ENCODE results near the gene C1orf159. TPM values are rescaled to one million over a fixed set of nuclear protein-coding genes. Genes with fewer than 3 reads are reported as not detected.

C1orf159 gene
- total RNA-seq, 2 experiments from 2014 or later = 24.5 to 26.8 TPM

GRCh38 chr1:1054099-1054700 is 61.7 kb downstream of the C1orf159 start:
- H3K27ac Mint-ChIP-seq = no peak overlapping the region
- no peaks in the 10 kb centered on the region for H3K9me3 Mint-ChIP-seq (ENCODE audit: insufficient read depth)
- ChIA-PET POLR2A (interaction anchor here (1.1 kb wide), 1 partner anchor 13 kb away, joined by 3 read pairs; no protein-coding TSS in a partner anchor), CTCF (no interaction called here)
- DNase-seq (no peak), ATAC-seq (no peak)
- no peak overlapping the region for H3K4me3 Mint-ChIP-seq
- peaks cover 3% of the 10 kb centered on the region for H3K27me3 Mint-ChIP-seq (ENCODE audit: low read depth)
- H3K36me3 Mint-ChIP-seq (ENCODE audit: low read depth) = peaks cover 6% of the 10 kb centered on the region
- H3K4me1 Mint-ChIP-seq (ENCODE audit: low read depth) = peaks cover 10% of the 10 kb centered on the region

- ChIA-PET CTCF (no interaction called here), POLR2A (no interaction called here)
- Mint-ChIP-seq H3K4me3 (no peak overlapping the region), H3K27me3 (ENCODE audit: low read depth) (peaks cover 3% of the 10 kb centered on the region), H3K27ac (no peak overlapping the region), H3K9me3 (ENCODE audit: insufficient read depth) (no peaks in the 10 kb centered on the region), H3K4me1 (ENCODE audit: low read depth) (peaks cover 6% of the 10 kb centered on the region), H3K36me3 (ENCODE audit: low read depth) (peaks cover 6% of the 10 kb centered on the region)
- ATAC-seq = no peak
- no peak for DNase-seq
These were observed 62.2 kb downstream of the C1orf159 start for GRCh38 chr1:1053682-1054081.

GRCh38 chr1:1053022-1053421 is 62.9 kb downstream of the C1orf159 start:
- ChIA-PET POLR2A (no interaction called here), CTCF (no interaction called here)
- ATAC-seq (no peak), DNase-seq (no peak)
- Mint-ChIP-seq H3K4me3 (no peak overlapping the region), H3K9me3 (ENCODE audit: insufficient read depth) (no peaks in the 10 kb centered on the region), H3K27ac (no peak overlapping the region), H3K4me1 (ENCODE audit: low read depth) (peaks cover under 1% of the 10 kb centered on the region), H3K27me3 (ENCODE audit: low read depth) (no peaks in the 10 kb centered on the region), H3K36me3 (ENCODE audit: low read depth) (peaks cover 6% of the 10 kb centered on the region)

GRCh38 chr1:1052003-1052840 is 63.7 kb downstream of the C1orf159 start:
- POLR2A ChIA-PET = no interaction called here
- H3K27ac Mint-ChIP-seq = no peak overlapping the region

GRCh38 chr1:1051127-1051810 is 64.6 kb downstream of the C1orf159 start:
- H3K4me1 Mint-ChIP-seq (ENCODE audit: low read depth) = no peaks in the 10 kb centered on the region
- peaks cover 8% of the 10 kb centered on the region for H3K36me3 Mint-ChIP-seq (ENCODE audit: low read depth)
- CTCF ChIA-PET = no interaction called here
- ATAC-seq (no peak), DNase-seq (no peak)
- no peaks in the 10 kb centered on the region for H3K27me3 Mint-ChIP-seq (ENCODE audit: low read depth)
- no peak overlapping the region for H3K4me3 Mint-ChIP-seq
- no peak overlapping the region for H3K27ac Mint-ChIP-seq
- no peaks in the 10 kb centered on the region for H3K9me3 Mint-ChIP-seq (ENCODE audit: insufficient read depth)
- POLR2A ChIA-PET = no interaction called here

More at GRCh38 chr1:1052003-1052840, 63.7 kb downstream of the C1orf159 start:
- Mint-ChIP-seq H3K36me3 (ENCODE audit: low read depth) (peaks cover 6% of the 10 kb centered on the region), H3K27me3 (ENCODE audit: low read depth) (no peaks in the 10 kb centered on the region), H3K4me1 (ENCODE audit: low read depth) (no peaks in the 10 kb centered on the region), H3K4me3 (no peak overlapping the region), H3K9me3 (ENCODE audit: insufficient read depth) (no peaks in the 10 kb centered on the region)
- no peak for DNase-seq
- no peak for ATAC-seq
- CTCF ChIA-PET = no interaction called here

- no peak overlapping the region for H3K27ac Mint-ChIP-seq
- H3K27me3 Mint-ChIP-seq (ENCODE audit: low read depth) = no peaks in the 10 kb centered on the region
- no peaks in the 10 kb centered on the region for H3K4me1 Mint-ChIP-seq (ENCODE audit: low read depth)
- DNase-seq = no peak
- H3K36me3 Mint-ChIP-seq (ENCODE audit: low read depth) = peaks cover 8% of the 10 kb centered on the region
- H3K9me3 Mint-ChIP-seq (ENCODE audit: insufficient read depth) = no peaks in the 10 kb centered on the region
- no peak overlapping the region for H3K4me3 Mint-ChIP-seq
- no peak for ATAC-seq
- ChIA-PET POLR2A (no interaction called here), CTCF (no interaction called here)
These were observed 65.3 kb downstream of the C1orf159 start for GRCh38 chr1:1050577-1051052.

- CTCF ChIA-PET = no interaction called here
- ATAC-seq (no peak), DNase-seq (no peak)
- Mint-ChIP-seq H3K27me3 (ENCODE audit: low read depth) (no peaks in the 10 kb centered on the region), H3K4me3 (no peak overlapping the region), H3K36me3 (ENCODE audit: low read depth) (peaks cover 8% of the 10 kb centered on the region), H3K9me3 (ENCODE audit: insufficient read depth) (no peaks in the 10 kb centered on the region), H3K27ac (no peak overlapping the region), H3K4me1 (ENCODE audit: low read depth) (no peaks in the 10 kb centered on the region)
- POLR2A ChIA-PET = no interaction called here
These were observed 66.3 kb downstream of the C1orf159 start for GRCh38 chr1:1049318-1050165.

- DNase-seq = no peak
- Mint-ChIP-seq H3K27ac (no peak overlapping the region), H3K4me3 (no peak overlapping the region), H3K36me3 (ENCODE audit: low read depth) (peaks cover 8% of the 10 kb centered on the region), H3K27me3 (ENCODE audit: low read depth) (no peaks in the 10 kb centered on the region), H3K4me1 (ENCODE audit: low read depth) (no peaks in the 10 kb centered on the region), H3K9me3 (ENCODE audit: insufficient read depth) (no peaks in the 10 kb centered on the region)
- POLR2A ChIA-PET = no interaction called here
- ATAC-seq = no peak
- CTCF ChIA-PET = no interaction called here
These were observed 67.1 kb downstream of the C1orf159 start for GRCh38 chr1:1048765-1049164.

GRCh38 chr1:1047963-1048362 is 67.9 kb downstream of the C1orf159 start:
- POLR2A ChIA-PET = no interaction called here
- CTCF ChIA-PET = no interaction called here

GRCh38 chr1:1047407-1047806 is 68.5 kb downstream of the C1orf159 start:
- no peak for DNase-seq
- CTCF ChIA-PET = no interaction called here
- H3K4me3 Mint-ChIP-seq = no peak overlapping the region
- peaks cover 11% of the 10 kb centered on the region for H3K36me3 Mint-ChIP-seq (ENCODE audit: low read depth)
- POLR2A ChIA-PET = no interaction called here
- no peaks in the 10 kb centered on the region for H3K4me1 Mint-ChIP-seq (ENCODE audit: low read depth)
- no peaks in the 10 kb centered on the region for H3K27me3 Mint-ChIP-seq (ENCODE audit: low read depth)
- H3K27ac Mint-ChIP-seq = no peak overlapping the region
- ATAC-seq = no peak
- no peaks in the 10 kb centered on the region for H3K9me3 Mint-ChIP-seq (ENCODE audit: insufficient read depth)

More at GRCh38 chr1:1047963-1048362, 67.9 kb downstream of the C1orf159 start:
- Mint-ChIP-seq H3K36me3 (ENCODE audit: low read depth) (peaks cover 11% of the 10 kb centered on the region), H3K4me1 (ENCODE audit: low read depth) (no peaks in the 10 kb centered on the region), H3K27me3 (ENCODE audit: low read depth) (no peaks in the 10 kb centered on the region), H3K27ac (no peak overlapping the region), H3K4me3 (no peak overlapping the region), H3K9me3 (ENCODE audit: insufficient read depth) (no peaks in the 10 kb centered on the region)
- DNase-seq (no peak), ATAC-seq (no peak)

- CTCF ChIA-PET = no interaction called here
- H3K4me3 Mint-ChIP-seq = no peak overlapping the region
- POLR2A ChIA-PET = no interaction called here
- no peak overlapping the region for H3K27ac Mint-ChIP-seq
- H3K9me3 Mint-ChIP-seq (ENCODE audit: insufficient read depth) = no peaks in the 10 kb centered on the region
- DNase-seq = no peak
- H3K4me1 Mint-ChIP-seq (ENCODE audit: low read depth) = no peaks in the 10 kb centered on the region
- H3K27me3 Mint-ChIP-seq (ENCODE audit: low read depth) = no peaks in the 10 kb centered on the region
- H3K36me3 Mint-ChIP-seq (ENCODE audit: low read depth) = peaks cover 8% of the 10 kb centered on the region
- ATAC-seq = no peak
These were observed 69.1 kb downstream of the C1orf159 start for GRCh38 chr1:1046767-1047166.

Measured in activated CD8-positive, alpha-beta T cell treated with anti-CD3 and anti-CD28 coated beads, Interleukin-2, amount 10 ng/mL, durations not matched to agents 7 days and 5 days (primary cell).